Glomerular endothelial cell (primary cell): ENCODE results near the gene DENND5B. TPM values are rescaled to one million over a fixed set of nuclear protein-coding genes. Genes with fewer than 3 reads are reported as not detected.
"Not testable (repeated sequence)": the region's sequence is repeated elsewhere in the genome, so short reads cannot be mapped to it uniquely, and the experiment has no call there.

ENCODE experiments used
- DNase-seq: peaks from one replicate; pipeline ENCODE4 v3.0.0-alpha.2; 2011; ENCODE audit warnings: low read depth, low spot score; ENCODE audit errors: extremely low read depth
- total RNA-seq: library from RNA; depleted of rRNA; stranded (reverse); fragments of >200 nt; gene quantifications from 2 replicates; pipeline ENCODE4 v1.2.3, GENCODE V29; 2015

DENND5B gene
- 10.7 and 17.2 TPM in 2 replicates for total RNA-seq

GRCh38 chr12:31590642-31591379 is at the start of gene DENND5B:
TSS of gene DENND5B (minus strand) at chr12:31591136. CDS start at chr12:31590832, 304 bp downstream.
- DNase-seq, result no peak

DNA sequence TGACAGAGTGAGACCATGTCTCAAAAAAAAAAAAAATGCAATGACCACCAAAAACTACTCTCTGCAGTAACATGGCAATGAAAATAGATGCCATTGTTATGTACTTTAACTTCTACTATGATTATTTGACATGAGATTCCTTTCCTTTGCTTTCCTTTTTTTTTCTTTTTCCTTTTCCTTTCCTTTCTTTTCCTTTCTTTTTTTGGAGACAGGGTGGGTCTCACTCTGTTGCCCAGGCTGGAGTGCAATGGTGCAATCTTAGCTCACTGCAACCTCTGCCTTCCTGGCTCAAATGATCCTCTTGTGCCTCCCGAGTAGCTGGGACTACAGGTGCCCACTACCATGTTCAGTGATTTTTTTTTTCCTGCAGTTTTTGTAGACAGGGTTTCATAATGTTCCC is 43.7 kb upstream of the DENND5B start:
- DNase-seq, result no peak

GRCh38 chr12:31633464-31633863 is 42.5 kb upstream of the DENND5B start:
- no peak for DNase-seq

DNA sequence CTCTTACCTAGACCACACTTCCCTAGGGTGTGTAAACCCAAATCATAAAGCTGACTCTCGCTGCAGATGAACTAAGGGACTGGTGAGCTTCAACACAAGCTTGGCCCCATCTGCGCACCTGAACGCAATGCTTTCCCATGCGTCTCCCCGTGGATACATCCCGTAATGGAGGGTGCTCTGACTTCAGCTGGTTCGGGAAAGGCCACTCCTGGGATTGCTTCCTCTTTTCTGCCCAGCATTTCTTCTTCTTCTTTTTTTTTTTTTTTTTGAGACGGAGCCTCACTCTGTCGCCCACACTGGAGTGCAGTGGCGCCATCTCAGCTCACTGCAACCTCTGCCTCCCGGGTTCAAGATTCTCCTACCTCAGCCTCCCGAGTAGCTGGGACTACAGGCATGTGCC is 40.9 kb upstream of the DENND5B start:
- no peak for DNase-seq

DNA sequence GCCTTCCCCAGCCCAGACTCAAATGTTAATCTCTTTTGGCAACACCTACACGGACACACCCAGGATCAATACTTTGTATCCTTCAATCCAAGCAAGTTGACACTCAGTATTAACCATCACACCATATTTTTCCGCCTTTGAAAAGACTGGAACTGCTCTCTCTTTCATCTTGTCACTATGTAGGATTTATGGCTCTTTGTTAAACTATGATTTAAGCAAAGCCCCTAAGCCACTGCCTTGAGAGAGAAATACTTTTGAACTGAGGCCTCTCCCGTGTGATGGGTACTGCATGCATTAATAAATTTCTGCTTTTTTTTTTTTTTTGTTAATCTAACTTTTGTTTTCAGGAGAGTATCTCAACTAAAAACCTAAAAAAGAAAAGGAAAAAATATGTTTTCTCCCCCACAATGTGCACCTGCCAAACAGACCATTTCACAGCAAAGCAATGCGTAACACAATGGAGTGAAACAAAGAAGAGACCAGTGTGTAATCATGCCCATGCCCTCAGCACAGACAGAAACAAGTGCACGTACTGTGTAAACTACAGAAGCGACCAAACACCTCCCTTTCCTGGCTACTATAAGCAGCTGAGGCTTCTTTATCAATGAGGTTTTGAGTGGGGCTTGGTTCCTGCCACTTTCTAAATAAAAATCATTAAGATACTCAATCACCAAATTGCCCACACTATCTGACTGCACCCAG is 40.2 kb upstream of the DENND5B start:
- DNase-seq, result no peak

DNA sequence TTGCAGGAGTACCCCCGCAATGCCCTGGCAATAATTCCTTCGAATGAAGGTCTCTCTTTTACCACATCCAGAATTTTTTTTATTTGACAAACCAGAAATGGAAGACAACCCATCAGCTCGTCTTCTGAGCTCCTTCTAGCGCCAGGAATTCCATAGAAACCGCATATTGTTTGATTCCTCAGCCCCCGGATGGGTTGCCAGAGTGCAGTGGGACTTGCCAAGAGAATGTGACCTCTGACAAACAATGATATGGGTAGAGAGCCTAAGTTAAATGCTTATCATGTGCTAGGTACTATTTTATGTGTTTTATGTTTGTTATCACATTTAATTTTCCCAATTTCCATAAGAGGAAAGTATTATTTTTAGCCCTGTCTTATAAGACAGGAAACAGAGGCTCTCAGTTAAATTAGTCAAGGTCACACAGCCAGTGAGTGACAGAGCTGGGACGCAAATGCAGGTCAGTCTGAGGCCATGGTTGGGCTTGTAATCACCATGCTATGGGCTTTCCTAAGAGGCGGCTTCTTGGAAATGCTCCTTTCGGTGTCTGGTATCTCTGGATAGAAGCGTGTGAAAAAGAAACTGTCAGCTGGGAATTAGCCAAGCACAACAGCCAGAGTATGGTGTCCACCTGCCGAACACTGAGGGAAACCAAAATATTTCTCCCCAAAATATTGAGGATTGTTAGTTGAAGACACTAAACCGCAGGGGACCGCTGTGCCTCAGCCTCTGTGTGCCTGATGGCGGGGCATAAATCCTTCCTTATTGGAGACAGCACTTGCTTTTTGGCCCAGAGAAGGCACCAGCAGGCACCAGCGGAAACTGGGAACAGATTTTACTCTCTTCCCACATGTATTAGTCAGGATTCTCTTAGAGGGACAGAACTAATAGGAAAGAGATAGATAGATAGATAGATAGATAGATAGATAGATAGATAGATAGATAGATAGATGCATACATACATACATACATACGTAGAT is 39.1 kb upstream of the DENND5B start:
- no peak for DNase-seq

GRCh38 chr12:31627456-31628054 is 36.6 kb upstream of the DENND5B start:
- DNase-seq, result no peak

- no peak for DNase-seq
Measured at GRCh38 chr12:31626270-31626995, 35.5 kb upstream of the DENND5B start.

DNA sequence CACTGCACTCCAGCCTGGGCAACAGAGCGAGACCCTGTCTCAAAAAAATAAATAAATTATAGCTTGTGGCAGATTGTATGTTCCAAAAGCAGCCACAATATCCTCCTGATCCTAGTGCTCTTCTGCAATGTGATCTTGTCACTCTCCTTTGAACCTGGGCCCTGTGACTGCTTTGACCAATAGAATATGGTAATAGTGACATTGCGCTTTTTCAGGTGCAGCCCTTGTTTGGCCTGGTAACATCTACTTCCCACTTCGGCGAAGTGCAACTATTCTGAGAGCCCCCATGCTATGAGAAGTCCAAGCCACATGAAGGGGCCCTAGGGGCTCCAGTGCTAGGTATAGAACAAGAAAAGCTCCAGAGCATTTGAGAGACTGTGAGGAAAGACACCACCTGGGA is 31.1 kb upstream of the DENND5B start:
- DNase-seq, result no peak

- no peak for DNase-seq
Measured at GRCh38 chr12:31620311-31620710, 29.4 kb upstream of the DENND5B start.

DNA sequence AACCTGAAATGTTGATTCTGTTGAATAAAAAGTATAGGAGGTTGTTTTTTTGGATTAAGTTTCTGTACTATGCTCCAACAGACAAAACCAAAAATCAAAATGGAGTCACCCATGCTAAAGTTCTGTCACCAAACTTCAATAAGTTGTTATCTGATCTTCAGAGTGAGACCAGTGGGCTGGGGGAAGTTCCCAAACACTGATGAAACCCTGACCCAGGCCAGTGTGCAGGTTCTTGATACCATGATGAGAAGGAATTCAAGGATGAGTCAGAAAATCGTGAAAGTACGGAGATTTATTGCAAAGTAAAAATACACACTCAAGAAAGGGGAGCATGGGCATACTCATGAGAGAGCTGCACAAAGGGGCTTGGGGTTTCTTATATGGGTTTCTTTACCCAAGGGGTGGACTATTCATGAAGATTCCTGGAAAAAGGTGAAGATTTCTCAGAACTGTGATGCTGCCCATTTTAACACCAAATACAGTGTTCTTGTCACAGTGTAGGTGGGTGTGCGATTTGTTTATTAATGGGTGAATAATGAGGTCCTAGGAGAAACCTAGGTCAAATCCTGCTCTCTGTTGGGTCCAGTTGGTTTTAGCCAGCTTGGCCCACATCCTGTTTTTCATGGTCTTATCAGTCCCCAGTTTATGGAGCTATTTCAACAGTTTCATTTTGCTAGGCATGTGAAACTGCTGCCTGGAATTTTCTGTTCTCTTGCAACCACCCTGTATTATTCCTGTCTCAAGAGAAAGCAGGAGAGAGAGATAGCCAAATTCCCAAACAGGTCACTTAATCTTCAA is 27.5 kb upstream of the DENND5B start:
- no peak for DNase-seq

- no peak for DNase-seq
Measured at GRCh38 chr12:31612819-31613218, 21.9 kb upstream of the DENND5B start.

DNA sequence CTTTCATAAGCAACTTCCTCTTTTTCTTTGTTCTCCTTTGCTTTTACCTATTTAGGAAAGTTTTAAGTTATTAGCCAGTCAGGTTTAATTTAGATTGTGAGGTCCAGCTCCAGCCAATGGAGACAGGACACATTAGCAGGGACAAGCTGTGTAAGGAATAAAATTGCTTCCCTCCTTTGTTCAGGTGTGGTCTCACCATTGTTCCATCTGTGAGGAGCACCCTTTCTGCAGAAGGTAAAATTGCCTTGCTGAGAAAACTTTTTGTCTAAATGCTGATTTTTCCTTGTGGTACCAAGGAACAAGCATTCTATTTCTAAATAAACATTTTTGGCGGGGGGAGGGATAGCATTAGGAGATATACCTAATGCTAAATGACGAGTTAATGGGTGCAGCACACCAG is 17.4 kb upstream of the DENND5B start:
- not testable (repeated sequence) for DNase-seq

DNA sequence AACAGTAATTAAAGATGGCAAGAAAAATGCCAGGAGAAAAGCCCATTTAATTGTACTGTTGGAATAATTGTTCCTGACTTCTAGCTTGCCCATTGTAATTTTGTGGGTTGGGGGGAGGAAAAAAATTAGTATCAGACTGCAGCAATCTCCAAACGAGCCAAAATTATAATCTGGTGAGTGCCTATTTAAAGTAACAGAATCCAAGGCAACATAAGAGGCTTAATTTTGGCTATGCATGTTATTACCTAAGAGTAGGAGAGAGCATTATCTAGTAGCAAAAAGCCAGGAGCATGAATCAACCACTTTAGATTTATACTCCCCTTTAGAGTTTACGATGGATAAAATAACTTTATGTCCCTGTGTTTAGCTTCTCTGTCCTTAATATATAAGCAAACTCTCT is 14.6 kb upstream of the DENND5B start:
- DNase-seq, result no peak

GRCh38 chr12:31603546-31604009 is 12.6 kb upstream of the DENND5B start:
- DNase-seq, result no peak

GRCh38 chr12:31600750-31601149 is 9.8 kb upstream of the DENND5B start:
- no peak for DNase-seq

GRCh38 chr12:31600252-31600651 is 9.3 kb upstream of the DENND5B start:
- DNase-seq, result no peak

GRCh38 chr12:31599053-31599452 is 8.1 kb upstream of the DENND5B start:
- no peak for DNase-seq

- DNase-seq, result no peak
Measured at GRCh38 chr12:31597066-31597465, 6.1 kb upstream of the DENND5B start.
